HL-60 (cell line): ENCODE data around the gene GTPBP1.
A peak's percentile ranks its signal among the peaks of the same experiment; 100 is the strongest.

Experiments
- DNase-seq, 2 experiments: peaks; one replicate each; pipeline ENCODE4 v3.0.0-alpha.2; 2010 to 2020; ENCODE audit warnings: low read depth in 1 of 2, low spot score in 1 of 2
- H3K27ac ChIP-seq: fragments of 250-450 bp; sonication (Bioruptor Pico); replicated peaks from 2 replicates; pipeline ENCODE4 v1.5.1; 2020; ENCODE audit warnings: mild to moderate bottlenecking, moderate library complexity
- H3K27me3 ChIP-seq: fragments of 250-450 bp; sonication (Bioruptor Pico); 2 replicates; pipeline ENCODE4 v1.5.1; 2021; ENCODE audit warnings: mild to moderate bottlenecking, moderate library complexity; ENCODE audit not compliant: insufficient read depth, poor library complexity, severe bottlenecking
- H3K4me3 ChIP-seq: replicated peaks from 2 replicates; pipeline ENCODE4 v1.5.1; 2011; ENCODE audit warnings: mild to moderate bottlenecking, control low read depth, low read length; ENCODE audit not compliant: insufficient read depth
- CTCF ChIP-seq: IDR thresholded peaks from one replicate; pipeline ENCODE4 v1.5.1; 2011; ENCODE audit warnings: low read length, control low read depth, inconsistent platforms; ENCODE audit not compliant: insufficient read depth
- GABPA ChIP-seq: IDR thresholded peaks from 2 replicates; pipeline ENCODE4 v1.6.1; 2012; ENCODE audit warnings: low read depth
- POLR2AphosphoS5 ChIP-seq: IDR thresholded peaks from 2 replicates; pipeline ENCODE4 v1.6.1; 2012; ENCODE audit warnings: low read depth
- REST ChIP-seq: IDR thresholded peaks from 2 replicates; pipeline ENCODE4 v1.6.1; 2012; ENCODE audit warnings: low read depth; ENCODE audit not compliant: insufficient replicate concordance
- SPI1 ChIP-seq: IDR thresholded peaks from 2 replicates; pipeline ENCODE4 v1.6.1; 2012; ENCODE audit warnings: low read depth, mild to moderate bottlenecking, borderline replicate concordance

GTPBP1 gene

GRCh38 chr22:38710866-38711265 lies 5.1 kb downstream of the GTPBP1 start:
- H3K27ac ChIP-seq, result no peak overlapping the region
- DNase-seq, result no peak
- no peak for TF ChIP-seq SPI1
- TF ChIP-seq CTCF, result no peak
- TF ChIP-seq REST, result no peak
- no peak for TF ChIP-seq POLR2AphosphoS5
- no peak overlapping the region for H3K4me3 ChIP-seq
- H3K27me3 ChIP-seq, result no peaks in the 10 kb centered on the region

GRCh38 chr22:38712486-38713207 lies 6.9 kb downstream of the GTPBP1 start:
- Histone ChIP-seq H3K27ac (no peak overlapping the region), H3K4me3 (no peak overlapping the region), H3K27me3 (no peaks in the 10 kb centered on the region)
- no peak for TF ChIP-seq SPI1
- no peak for TF ChIP-seq POLR2AphosphoS5
- no peak for TF ChIP-seq CTCF
- no peak for TF ChIP-seq REST
- TF ChIP-seq GABPA, result no peak
- DNase-seq, result peak in 1 of 2 experiments; percentile 31

- no peak for DNase-seq
- TF ChIP-seq CTCF (no peak), SPI1 (no peak), GABPA (no peak), REST (no peak), POLR2AphosphoS5 (no peak)
- Histone ChIP-seq H3K27ac (no peak overlapping the region; the same call in 1 of the 2 replicates), H3K27me3 (no peaks in the 10 kb centered on the region), H3K4me3 (no peak overlapping the region)
These were observed 8.2 kb downstream of the GTPBP1 start for GRCh38 chr22:38713921-38714320.
